ENCODE results near the gene RRAS2. TPM values are rescaled to one million over a fixed set of nuclear protein-coding genes. Genes with fewer than 3 reads are reported as not detected.
A peak's percentile ranks its signal among the peaks of the same experiment; 100 is the strongest.

RRAS2 gene
- total and polyA plus RNA-seq, 10 of the 15 experiments (the other 5 are each of a cell fraction or from before 2014, with no cell fraction given): 26.9 to 72.4 (median 45.4) TPM

GRCh38 chr11:14370496-14370895 is 11.5 kb upstream of the RRAS2 start:
- no peak overlapping the region for H3K4me2 ChIP-seq (ENCODE audit: control insufficient read depth, insufficient read depth)
- ATAC-seq: peak; percentile 70
- 0% methylated on average over 1 of the region's 1 CpG for WGBS (ENCODE audit: insufficient coverage, insufficient replicate concordance, low lambda C conversion rate, missing lambda C conversion rate)
- H3K9me3 ChIP-seq (replicated peaks; ENCODE audit: control insufficient read depth, insufficient read depth, low read length): no peaks in the 10 kb centered on the region
- no peaks in the 10 kb centered on the region for H3K36me3 ChIP-seq (ENCODE audit: control insufficient read depth in 2 of 2, insufficient read depth in 2 of 2, low read length in 1 of 2)
- H2AFZ ChIP-seq (ENCODE audit: control insufficient read depth, low read depth, low read length): no peak overlapping the region
- no peaks in the 10 kb centered on the region for H3K27me3 ChIP-seq (replicated peaks in 1 of 2; ENCODE audit: control insufficient read depth in 2 of 2, insufficient read depth in 2 of 2, low read length in 1 of 2)
- intact Hi-C loops (cut with micrococcal nuclease; ENCODE audit: unreplicated experiment): no loop called here
- no peak for FAIRE-seq
- H3K27ac ChIP-seq (ENCODE audit: control insufficient read depth, insufficient read depth): no peak overlapping the region
- ChIA-PET POLR2A (interaction anchor here (1.0 kb wide), 1 partner anchor 8 kb away, joined by 4 read pairs; no protein-coding TSS in a partner anchor), SMC1A (ENCODE audit: uncharacterized antibody, unreplicated experiment) (interaction anchor here (0.6 to 2.4 kb wide), 9 partner anchors 9 to 85 kb away, joined by 3 to 10 read pairs (median 3); no protein-coding TSS in a partner anchor), RAD21 (ENCODE audit: unreplicated experiment) (interaction anchor here (1.0 kb wide), 1 partner anchor 24 kb away, joined by 4 read pairs; no protein-coding TSS in a partner anchor), CTCF (interaction anchor here (1.0 to 1.7 kb wide), 3 partner anchors 66 to 85 kb away, joined by 4 to 5 read pairs (median 4); no protein-coding TSS in a partner anchor)
- no peak for DNase-seq (ENCODE audit: low read depth, low spot score)
- H3K4me1 ChIP-seq (ENCODE audit: control insufficient read depth, insufficient read depth, low read length): peaks cover 7% of the 10 kb centered on the region
- BruUV-seq (replicated peaks): no TSS peak
- no peaks in the 10 kb centered on the region for H4K20me1 ChIP-seq (ENCODE audit: control insufficient read depth, insufficient read depth)
- in situ Hi-C loops (cut with MboI): no loop called here
- no peaks in the 10 kb centered on the region for H3K79me2 ChIP-seq (ENCODE audit: control insufficient read depth, insufficient read depth, low read length)
- no peak overlapping the region for H3K9ac ChIP-seq (ENCODE audit: control insufficient read depth, insufficient read depth, low read length)
- TF ChIP-seq MYC (IDR thresholded peaks at IDR 0.05; ENCODE audit: insufficient read depth, insufficient read length, insufficient replicate concordance, low read length, severe bottlenecking) (no peak), RAD21 (IDR thresholded peaks at IDR 0.05; ENCODE audit: insufficient read depth, low read depth, low read length) (no peak), ETV6 (conservative IDR thresholded peaks at IDR 0.05 in 1 of 2, IDR thresholded peaks at IDR 0.05 in 1 of 2; ENCODE audit: borderline replicate concordance in 1 of 2, low read depth in 1 of 2) (no peak), JUND (IDR thresholded peaks at IDR 0.05; ENCODE audit: low read depth, low read length) (no peak), POLR2A (IDR thresholded peaks at IDR 0.05; ENCODE audit: low read depth, low read length) (no peak), IRF5 (IDR thresholded peaks at IDR 0.05; ENCODE audit: borderline replicate concordance) (no peak), SPI1 (IDR thresholded peaks at IDR 0.05; ENCODE audit: borderline replicate concordance, insufficient read depth, low read depth, low read length) (no peak), SMAD1 (IDR thresholded peaks at IDR 0.05; ENCODE audit: low read depth, partially characterized antibody) (no peak), ESRRA (IDR thresholded peaks at IDR 0.05; ENCODE audit: low read length) (no peak)
- no peak overlapping the region for H3K4me3 ChIP-seq
